Measurements from ENCODE around the gene SAMD1. TPM values are rescaled to one million over a fixed set of nuclear protein-coding genes. Genes with fewer than 3 reads are reported as not detected.

The SAMD1 gene
- total RNA-seq, 2 donors from 2014 or later = 94.2 to 126 TPM

- Mint-ChIP-seq H3K4me1 (no peaks in the 10 kb centered on the region), H3K9me3 (no peaks in the 10 kb centered on the region), H3K36me3 (ENCODE audit: low read depth) (peaks cover 19% of the 10 kb centered on the region), H3K27me3 (ENCODE audit: insufficient read depth) (peaks cover 54% of the 10 kb centered on the region), H3K4me3 (no peak overlapping the region), H3K27ac (no peak overlapping the region)
- Histone ChIP-seq H3K27me3 (ENCODE audit: control insufficient read depth, insufficient read depth, low read length, poor library complexity, severe bottlenecking) (peaks cover 35% of the 10 kb centered on the region), H3K9ac (ENCODE audit: extremely low read depth, low read length, poor library complexity, severe bottlenecking) (no peak overlapping the region), H3K9me3 (ENCODE audit: control insufficient read depth, low read length) (no peaks in the 10 kb centered on the region), H3K4me3 (ENCODE audit: low read length) (no peak overlapping the region), H3K4me1 (ENCODE audit: control insufficient read depth, insufficient read depth, low read length) (no peaks in the 10 kb centered on the region), H3K36me3 (ENCODE audit: control insufficient read depth, insufficient read depth, low read length) (no peaks in the 10 kb centered on the region), H3K27ac (ENCODE audit: low read depth, low read length) (no peak overlapping the region)
- TF ChIP-seq CTCF (conservative IDR thresholded peaks at IDR 0.05) = no peak
- WGBS, 2 experiments (ENCODE audit: insufficient coverage in 1 of 2, insufficient read length in 1 of 2) = 94 to 96% methylated on average over 2 to 3 of the region's 3 CpGs
- no peak for DNase-seq
Observed at GRCh38 chr19:14055396-14055795, 35.2 kb downstream of the SAMD1 start.

GRCh38 chr19:14054721-14055120 is 35.8 kb downstream of the SAMD1 start:
- no peak overlapping the region for H3K4me3 ChIP-seq (ENCODE audit: low read length)
- H3K4me3 Mint-ChIP-seq = no peak overlapping the region
- H3K4me1 ChIP-seq (ENCODE audit: control insufficient read depth, insufficient read depth, low read length) = no peaks in the 10 kb centered on the region
- H3K9me3 ChIP-seq (ENCODE audit: control insufficient read depth, low read length) = no peaks in the 10 kb centered on the region
- WGBS, 2 experiments (ENCODE audit: insufficient coverage in 1 of 2, insufficient read length in 1 of 2) = 83% methylated on average over 4 to 10 of the region's 11 CpGs
- no peaks in the 10 kb centered on the region for H3K36me3 ChIP-seq (ENCODE audit: control insufficient read depth, insufficient read depth, low read length)
- DNase-seq = no peak
- H3K36me3 Mint-ChIP-seq (ENCODE audit: low read depth) = peaks cover 21% of the 10 kb centered on the region
- no peaks in the 10 kb centered on the region for H3K4me1 Mint-ChIP-seq
- TF ChIP-seq CTCF (conservative IDR thresholded peaks at IDR 0.05) = no peak
- no peak overlapping the region for H3K27ac Mint-ChIP-seq
- H3K9me3 Mint-ChIP-seq = no peaks in the 10 kb centered on the region
- peaks cover 35% of the 10 kb centered on the region for H3K27me3 ChIP-seq (ENCODE audit: control insufficient read depth, insufficient read depth, low read length, poor library complexity, severe bottlenecking)
- no peak overlapping the region for H3K27ac ChIP-seq (ENCODE audit: low read depth, low read length)
- H3K27me3 Mint-ChIP-seq (ENCODE audit: insufficient read depth) = peaks cover 48% of the 10 kb centered on the region
- H3K9ac ChIP-seq (ENCODE audit: extremely low read depth, low read length, poor library complexity, severe bottlenecking) = no peak overlapping the region

GRCh38 chr19:14054099-14054498 is 36.5 kb downstream of the SAMD1 start:
- no peak overlapping the region for H3K27ac ChIP-seq (ENCODE audit: low read depth, low read length)
- Mint-ChIP-seq H3K4me1 (no peaks in the 10 kb centered on the region), H3K27me3 (ENCODE audit: insufficient read depth) (peaks cover 43% of the 10 kb centered on the region), H3K4me3 (no peak overlapping the region), H3K36me3 (ENCODE audit: low read depth) (peaks cover 21% of the 10 kb centered on the region), H3K9me3 (no peaks in the 10 kb centered on the region), H3K27ac (no peak overlapping the region)
- peaks cover 2% of the 10 kb centered on the region for H3K36me3 ChIP-seq (ENCODE audit: control insufficient read depth, insufficient read depth, low read length)
- no peaks in the 10 kb centered on the region for H3K4me1 ChIP-seq (ENCODE audit: control insufficient read depth, insufficient read depth, low read length)
- no peak overlapping the region for H3K4me3 ChIP-seq (ENCODE audit: low read length)
- no peaks in the 10 kb centered on the region for H3K9me3 ChIP-seq (ENCODE audit: control insufficient read depth, low read length)
- WGBS, 2 experiments (ENCODE audit: insufficient coverage in 1 of 2, insufficient read length in 1 of 2) = 87 to 100% methylated on average over 3 to 6 of the region's 6 CpGs
- no peak for TF ChIP-seq CTCF (conservative IDR thresholded peaks at IDR 0.05)
- peaks cover 29% of the 10 kb centered on the region for H3K27me3 ChIP-seq (ENCODE audit: control insufficient read depth, insufficient read depth, low read length, poor library complexity, severe bottlenecking)
- no peak for DNase-seq
- no peak overlapping the region for H3K9ac ChIP-seq (ENCODE audit: extremely low read depth, low read length, poor library complexity, severe bottlenecking)
